Erythroblast (primary cell): Measurements from ENCODE around the gene TCF7L2.

Source experiments
- GATA1 ChIP-seq: IDR thresholded peaks from 2 replicates; pipeline ENCODE4 v1.6.1; 2011; ENCODE audit warnings: low read depth, mild to moderate bottlenecking, control low read depth, low read length, moderate library complexity
- POLR2A ChIP-seq: IDR thresholded peaks from 2 replicates; pipeline ENCODE4 v1.6.1; 2011; ENCODE audit warnings: mild to moderate bottlenecking, low read length

DNA sequence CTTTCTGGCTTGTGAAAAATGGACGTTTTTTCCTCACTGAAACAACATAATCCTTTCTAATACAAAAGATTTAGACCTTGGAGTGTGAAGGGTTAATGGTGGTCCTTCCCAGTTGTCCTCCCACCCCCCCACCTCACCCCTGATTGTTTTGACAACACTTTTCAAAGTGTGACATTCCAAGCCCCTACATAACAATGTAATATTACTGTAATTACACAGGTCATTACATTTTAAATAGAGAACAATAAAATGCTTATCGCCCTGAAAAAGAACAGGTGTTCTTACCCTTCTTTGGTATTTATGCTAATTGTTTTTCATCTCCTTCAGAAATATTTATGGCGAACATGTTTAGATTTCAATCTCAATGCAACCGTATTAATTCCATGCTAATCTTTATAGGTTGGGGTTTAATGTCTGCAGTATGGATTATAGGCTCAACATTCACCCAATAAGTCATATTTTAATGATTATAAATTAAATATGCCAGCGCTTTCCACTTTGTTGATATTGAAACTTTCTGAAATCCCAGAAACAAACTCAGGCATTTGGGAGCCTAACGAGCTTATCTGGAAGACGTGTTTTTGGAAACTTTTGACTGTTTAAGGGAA, 5.0 kb downstream of the TCF7L2 start:
- TF ChIP-seq POLR2A (no peak), GATA1 (no peak)
